IMR-90 (cell line): ENCODE results near the gene OR10J1. TPM values are rescaled to one million over a fixed set of nuclear protein-coding genes. Genes with fewer than 3 reads are reported as not detected.

ENCODE experiments used
- ATAC-seq: fragments of 200-7000 bp; cut with Tn5 transposase; 2 replicates; pipeline ENCODE4 v1.9.1; 2020; ENCODE audit warnings: low read depth, mild to moderate bottlenecking, moderate library complexity
- BruUV-seq: library from RNA; stranded (reverse); fragments of 400-500 nt; replicated peaks from 2 replicates; lab custom pipeline; 2021; lab: Mats Ljungman, UMichigan
- CTCF ChIA-PET: fragments of 300-600 bp; formaldehyde crosslinking; extraction: SDS; loops from one replicate; lab custom pipeline; 2021; ENCODE audit warnings: antibody characterized with exemption; lab: Yijun Ruan, JAX
- POLR2A ChIA-PET: fragments of 300-600 bp; sonication (Branson Sonifier 250); formaldehyde crosslinking; loops from one replicate; lab custom pipeline; 2022; ENCODE audit warnings: antibody characterized with exemption; ENCODE audit not compliant: unreplicated experiment; lab: Charles Lee
- DNase-seq: peaks from one replicate; pipeline ENCODE4 v3.0.0; 2013
- H2AFZ ChIP-seq: replicated peaks from 2 replicates; pipeline ENCODE3; 2013; ENCODE audit warnings: low read length, mild to moderate bottlenecking; ENCODE audit not compliant: poor library complexity
- H2AK5ac ChIP-seq: 2 replicates; pipeline ENCODE4 v1.6.1; 2013; ENCODE audit warnings: low read depth, low read length, inconsistent platforms
- H2AK9ac ChIP-seq: replicated peaks from 2 replicates; pipeline ENCODE3; 2013; ENCODE audit warnings: mild to moderate bottlenecking, low read depth, low read length, moderate library complexity; ENCODE audit not compliant: poor library complexity
- H2BK120ac ChIP-seq: 2 replicates; pipeline ENCODE4 v1.6.1; 2013; ENCODE audit warnings: low read depth, low read length, inconsistent platforms
- H2BK15ac ChIP-seq: 3 replicates; pipeline ENCODE4 v1.6.1; 2013; ENCODE audit warnings: low read depth, low read length, inconsistent platforms
- H2BK20ac ChIP-seq: 2 replicates; pipeline ENCODE4 v1.6.1; 2013; ENCODE audit warnings: low read depth, mild to moderate bottlenecking, inconsistent platforms, low read length, moderate library complexity
- H2BK5ac ChIP-seq: 2 replicates; pipeline ENCODE4 v1.6.1; 2013; ENCODE audit warnings: mild to moderate bottlenecking, low read depth, low read length, inconsistent platforms; ENCODE audit not compliant: poor library complexity, severe bottlenecking
- H3K14ac ChIP-seq: replicated peaks from 2 replicates; pipeline ENCODE4 v1.6.1; 2013; ENCODE audit warnings: low read depth, low read length, inconsistent platforms
- H3K18ac ChIP-seq: 2 replicates; pipeline ENCODE4 v1.6.1; 2013; ENCODE audit warnings: low read depth, low read length, control low read depth
- H3K23ac ChIP-seq: 2 replicates; pipeline ENCODE4 v1.6.1; 2013; ENCODE audit warnings: low read depth, low read length, inconsistent platforms
- H3K27ac ChIP-seq: 2 replicates; pipeline ENCODE4 v1.5.1; 2013; ENCODE audit warnings: mild to moderate bottlenecking, control low read depth, low read length; ENCODE audit not compliant: insufficient read depth
- H3K27me3 ChIP-seq: 2 replicates; pipeline ENCODE4 v1.6.1; 2013; ENCODE audit warnings: low read length; ENCODE audit not compliant: control insufficient read depth, insufficient read depth
- H3K36me3 ChIP-seq: 2 replicates; pipeline ENCODE4 v1.6.1; 2013; ENCODE audit warnings: low read length, mixed read lengths; ENCODE audit not compliant: control insufficient read depth, insufficient read depth
- H3K4ac ChIP-seq: 2 replicates; pipeline ENCODE4 v1.6.1; 2013; ENCODE audit warnings: low read depth, low read length, inconsistent platforms
- H3K4me1 ChIP-seq: 2 replicates; pipeline ENCODE4 v1.6.1; 2013; ENCODE audit warnings: low read length, mixed read lengths; ENCODE audit not compliant: control insufficient read depth, insufficient read depth
- H3K4me2 ChIP-seq: 2 replicates; pipeline ENCODE4 v1.6.1; 2013; ENCODE audit warnings: low read depth, mild to moderate bottlenecking, control low read depth, low read length, moderate library complexity
- H3K4me3 ChIP-seq: 2 replicates; pipeline ENCODE4 v1.5.1; 2013; ENCODE audit warnings: low read depth, mild to moderate bottlenecking, control low read depth, low read length, moderate library complexity; ENCODE audit not compliant: insufficient read depth
- H3K56ac ChIP-seq: 2 replicates; pipeline ENCODE4 v1.6.1; 2013; ENCODE audit warnings: low read length, inconsistent platforms; ENCODE audit not compliant: insufficient read depth; ENCODE audit errors: extremely low read depth
- H3K79me1 ChIP-seq, 2 experiments: 2 replicates each; pipeline ENCODE4 v1.6.1; 2013; ENCODE audit warnings: low read length in 2 of 2, inconsistent platforms in 1 of 2, low read depth in 1 of 2
- H3K9ac ChIP-seq: 2 replicates; pipeline ENCODE4 v1.6.1; 2013; ENCODE audit warnings: low read depth, low read length, control low read depth
- H3K9me1 ChIP-seq: 2 replicates; pipeline ENCODE4 v1.6.1; 2013; ENCODE audit warnings: low read length, inconsistent platforms; ENCODE audit not compliant: insufficient read depth
- H3K9me3 ChIP-seq: 2 replicates; pipeline ENCODE4 v1.6.1; 2013; ENCODE audit warnings: low read length; ENCODE audit not compliant: control insufficient read depth, insufficient read depth
- H4K20me1 ChIP-seq: 2 replicates; pipeline ENCODE4 v1.6.1; 2013; ENCODE audit warnings: low read length, inconsistent platforms; ENCODE audit not compliant: insufficient read depth
- H4K5ac ChIP-seq: 2 replicates; pipeline ENCODE4 v1.6.1; 2013; ENCODE audit warnings: mild to moderate bottlenecking, low read depth, low read length, control low read depth
- H4K8ac ChIP-seq, 2 experiments: 2 replicates each; pipeline ENCODE4 v1.6.1; 2013; ENCODE audit warnings: low read depth in 2 of 2, low read length in 2 of 2, control low read depth in 1 of 2, inconsistent platforms in 1 of 2
- H4K91ac ChIP-seq: 2 replicates; pipeline ENCODE4 v1.6.1; 2013; ENCODE audit warnings: low read depth, low read length, inconsistent platforms; ENCODE audit not compliant: insufficient read depth
- BHLHE40 ChIP-seq: fragments of 150-350 bp; IDR thresholded peaks from 2 replicates; pipeline ENCODE4 v1.6.1; 2016; ENCODE audit warnings: mild to moderate bottlenecking, low read depth, low read length
- CEBPB ChIP-seq: IDR thresholded peaks from 2 replicates; pipeline ENCODE4 v1.6.1; 2012; ENCODE audit warnings: low read depth, low read length, improper control_type of control experiment
- CHD1 ChIP-seq: IDR thresholded peaks from 2 replicates; pipeline ENCODE4 v1.6.1; 2012; ENCODE audit warnings: low read depth, low read length, improper control_type of control experiment
- FOS ChIP-seq: fragments of 150-350 bp; IDR thresholded peaks from 2 replicates; pipeline ENCODE4 v1.6.1; 2016; ENCODE audit warnings: low read depth, low read length
- MAFK ChIP-seq: IDR thresholded peaks from 2 replicates; pipeline ENCODE4 v1.6.1; 2012; ENCODE audit warnings: low read depth, low read length, improper control_type of control experiment
- MAZ ChIP-seq: IDR thresholded peaks from 2 replicates; pipeline ENCODE4 v1.6.1; 2012; ENCODE audit warnings: low read depth, mild to moderate bottlenecking, low read length, improper control_type of control experiment, moderate library complexity, borderline replicate concordance
- MXI1 ChIP-seq: IDR thresholded peaks from 2 replicates; pipeline ENCODE4 v1.6.1; 2012; ENCODE audit warnings: low read depth, mild to moderate bottlenecking, low read length, moderate library complexity, borderline replicate concordance
- NFE2L2 ChIP-seq: fragments of 150-350 bp; IDR thresholded peaks from 2 replicates; pipeline ENCODE4 v1.6.1; 2016; ENCODE audit warnings: low read depth, mild to moderate bottlenecking, low read length
- POLR2A ChIP-seq: IDR thresholded peaks from 2 replicates; pipeline ENCODE4 v1.6.1; 2012; ENCODE audit warnings: mild to moderate bottlenecking, low read depth, low read length
- RAD21 ChIP-seq: IDR thresholded peaks from 2 replicates; pipeline ENCODE4 v1.6.1; 2012; ENCODE audit warnings: low read length, improper control_type of control experiment
- RCOR1 ChIP-seq: IDR thresholded peaks from 2 replicates; pipeline ENCODE4 v1.6.1; 2012; ENCODE audit warnings: mild to moderate bottlenecking, low read length, improper control_type of control experiment; ENCODE audit not compliant: insufficient replicate concordance
- RFX5 ChIP-seq: IDR thresholded peaks from 2 replicates; pipeline ENCODE4 v1.8.0; 2012; ENCODE audit warnings: low read depth, mild to moderate bottlenecking, low read length, moderate library complexity
- SMC3 ChIP-seq: fragments of 150-350 bp; IDR thresholded peaks from 2 replicates; pipeline ENCODE4 v1.6.1; 2016; ENCODE audit warnings: low read depth, mild to moderate bottlenecking, antibody characterized with exemption, low read length, moderate library complexity
- WGBS, 2 experiments: methylation state at CpG; one replicate each; pipeline versions ENCODE4 v1.1.5 to v1.1.7; 2013; ENCODE audit warnings: missing lambda C conversion rate in 2 of 2; ENCODE audit not compliant: insufficient read length in 1 of 2; ENCODE audit errors: extremely low coverage in 2 of 2; 5-methylcytosine and 5-hydroxymethylcytosine counted together
- dilution Hi-C: fragments of 300-500 bp; cut with HindIII; formaldehyde crosslinking; loops from one replicate; pipeline ENCODE4 v1.14.3; 2018; ENCODE audit warnings: low sequenced_read_pairs; ENCODE audit not compliant: unreplicated experiment
- in situ Hi-C: fragments of 300-500 bp; cut with MboI; formaldehyde crosslinking; loops from 3 replicates; pipeline ENCODE4 v1.14.3; 2019; ENCODE audit warnings: low sequenced_read_pairs, inconsistent platforms, mixed read lengths
- intact Hi-C: fragments of 100-400 bp; cut with micrococcal nuclease; formaldehyde crosslinking; loops from 2 replicates; pipeline ENCODE4 v1.10.0; 2022
- polyA plus RNA-seq, 3 experiments: library from polyadenylated mRNA; depleted of rRNA; stranded (reverse); fragments of >200 nt; gene quantifications; 2 replicates each; pipeline ENCODE4 v1.2.3, GENCODE V29; 2012; ENCODE audit warnings: low replicate concordance in 1 of 3
- total RNA-seq: library from RNA; depleted of rRNA; stranded (reverse); fragments of >200 nt; gene quantifications from 2 replicates; pipeline ENCODE4 v1.2.3, GENCODE V29; 2012
- TF ChIP-seq, protein P1 (sequence below): fragments of 150-350 bp; IDR thresholded peaks from 2 replicates; pipeline ENCODE4 v1.6.1; 2017; ENCODE audit warnings: mild to moderate bottlenecking, antibody characterized with exemption, low read length, low read depth
- TF ChIP-seq, protein P2 (sequence below): conservative IDR thresholded peaks from 2 replicates; pipeline ENCODE4 v1.5.1; 2012; ENCODE audit warnings: mild to moderate bottlenecking, low read depth, low read length, improper control_type of control experiment
- TF ChIP-seq, protein P3 (sequence below): fragments of 150-350 bp; IDR thresholded peaks from 2 replicates; pipeline ENCODE4 v1.6.1; 2016; ENCODE audit warnings: low read depth, mild to moderate bottlenecking, low read length, moderate library complexity, borderline replicate concordance

OR10J1 gene
- total and polyA plus RNA-seq, 2 of the 4 experiments (the other 2 are of a cell fraction), result not detected

DNA sequence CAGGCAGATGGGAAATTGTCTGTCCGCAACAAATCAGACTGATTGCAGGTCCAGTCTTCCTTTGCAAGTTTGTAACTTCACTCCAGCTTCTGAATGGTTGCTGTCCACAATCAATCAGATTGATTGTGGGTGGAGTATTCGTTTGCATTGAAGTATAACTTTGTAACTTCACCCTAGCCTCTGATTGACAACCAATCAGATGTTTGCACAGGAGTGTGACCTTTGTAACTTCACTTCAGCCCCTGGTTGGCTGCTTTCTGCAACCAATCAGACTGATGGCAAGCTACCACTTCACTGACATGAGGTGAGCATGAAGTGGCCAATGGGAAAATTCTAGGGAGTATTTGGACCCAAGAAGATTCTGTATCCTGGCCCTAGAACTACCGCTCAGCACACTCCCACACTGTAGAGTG lies 25.7 kb downstream of the OR10J1 start:
- Histone ChIP-seq H3K36me3 (no peaks in the 10 kb centered on the region), H2AK5ac (no peak overlapping the region), H3K9me3 (peaks cover 4% of the 10 kb centered on the region), H3K79me1 (no peaks in the 10 kb centered on the region), H3K4me1 (no peaks in the 10 kb centered on the region), H2BK5ac (no peak overlapping the region), H4K5ac (no peak overlapping the region), H3K18ac (no peak overlapping the region), H2AFZ (no peak overlapping the region), H4K91ac (no peak overlapping the region), H3K9me1 (no peaks in the 10 kb centered on the region), H4K8ac (no peak overlapping the region), H2BK15ac (no peak overlapping the region), H2AK9ac (no peak overlapping the region), H3K14ac (no peak overlapping the region), H2BK20ac (no peak overlapping the region), H3K27me3 (no peaks in the 10 kb centered on the region), H3K4me2 (no peak overlapping the region), H2BK120ac (no peak overlapping the region), H4K20me1 (no peaks in the 10 kb centered on the region), H3K23ac (no peak overlapping the region), H3K4me3 (no peak overlapping the region), H3K56ac (no peak overlapping the region), H3K27ac (no peak overlapping the region), H3K4ac (no peak overlapping the region), H3K9ac (no peak overlapping the region)
- ATAC-seq (no peak), DNase-seq (no peak)
- ChIA-PET CTCF (no interaction called here), POLR2A (no interaction called here)
- dilution Hi-C loops (no loop called here), in situ Hi-C loops (no loop called here), intact Hi-C loops (no loop called here)
- WGBS, 2 experiments, result no CpG with 5 or more reads among the region's 3 CpGs
- no peak for TF ChIP-seq CHD1
- TF ChIP-seq SMC3, result no peak
- TF ChIP-seq POLR2A, result no peak
- TF ChIP-seq CEBPB, result no peak
- no peak for TF ChIP-seq BHLHE40
- TF ChIP-seq, protein P1, sequence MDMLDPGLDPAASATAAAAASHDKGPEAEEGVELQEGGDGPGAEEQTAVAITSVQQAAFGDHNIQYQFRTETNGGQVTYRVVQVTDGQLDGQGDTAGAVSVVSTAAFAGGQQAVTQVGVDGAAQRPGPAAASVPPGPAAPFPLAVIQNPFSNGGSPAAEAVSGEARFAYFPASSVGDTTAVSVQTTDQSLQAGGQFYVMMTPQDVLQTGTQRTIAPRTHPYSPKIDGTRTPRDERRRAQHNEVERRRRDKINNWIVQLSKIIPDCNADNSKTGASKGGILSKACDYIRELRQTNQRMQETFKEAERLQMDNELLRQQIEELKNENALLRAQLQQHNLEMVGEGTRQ, result no peak
- TF ChIP-seq MXI1, result no peak
- TF ChIP-seq NFE2L2, result no peak
- TF ChIP-seq MAFK, result no peak
- no peak for TF ChIP-seq MAZ
- no peak for TF ChIP-seq RAD21
- no peak for TF ChIP-seq RFX5
- TF ChIP-seq, protein P2, sequence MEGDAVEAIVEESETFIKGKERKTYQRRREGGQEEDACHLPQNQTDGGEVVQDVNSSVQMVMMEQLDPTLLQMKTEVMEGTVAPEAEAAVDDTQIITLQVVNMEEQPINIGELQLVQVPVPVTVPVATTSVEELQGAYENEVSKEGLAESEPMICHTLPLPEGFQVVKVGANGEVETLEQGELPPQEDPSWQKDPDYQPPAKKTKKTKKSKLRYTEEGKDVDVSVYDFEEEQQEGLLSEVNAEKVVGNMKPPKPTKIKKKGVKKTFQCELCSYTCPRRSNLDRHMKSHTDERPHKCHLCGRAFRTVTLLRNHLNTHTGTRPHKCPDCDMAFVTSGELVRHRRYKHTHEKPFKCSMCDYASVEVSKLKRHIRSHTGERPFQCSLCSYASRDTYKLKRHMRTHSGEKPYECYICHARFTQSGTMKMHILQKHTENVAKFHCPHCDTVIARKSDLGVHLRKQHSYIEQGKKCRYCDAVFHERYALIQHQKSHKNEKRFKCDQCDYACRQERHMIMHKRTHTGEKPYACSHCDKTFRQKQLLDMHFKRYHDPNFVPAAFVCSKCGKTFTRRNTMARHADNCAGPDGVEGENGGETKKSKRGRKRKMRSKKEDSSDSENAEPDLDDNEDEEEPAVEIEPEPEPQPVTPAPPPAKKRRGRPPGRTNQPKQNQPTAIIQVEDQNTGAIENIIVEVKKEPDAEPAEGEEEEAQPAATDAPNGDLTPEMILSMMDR, result no peak
- TF ChIP-seq FOS, result no peak
- TF ChIP-seq, protein P3, sequence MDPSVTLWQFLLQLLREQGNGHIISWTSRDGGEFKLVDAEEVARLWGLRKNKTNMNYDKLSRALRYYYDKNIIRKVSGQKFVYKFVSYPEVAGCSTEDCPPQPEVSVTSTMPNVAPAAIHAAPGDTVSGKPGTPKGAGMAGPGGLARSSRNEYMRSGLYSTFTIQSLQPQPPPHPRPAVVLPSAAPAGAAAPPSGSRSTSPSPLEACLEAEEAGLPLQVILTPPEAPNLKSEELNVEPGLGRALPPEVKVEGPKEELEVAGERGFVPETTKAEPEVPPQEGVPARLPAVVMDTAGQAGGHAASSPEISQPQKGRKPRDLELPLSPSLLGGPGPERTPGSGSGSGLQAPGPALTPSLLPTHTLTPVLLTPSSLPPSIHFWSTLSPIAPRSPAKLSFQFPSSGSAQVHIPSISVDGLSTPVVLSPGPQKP, result no peak
- TF ChIP-seq RCOR1, result no peak
- no TSS peak for BruUV-seq
